ENCODE data around the gene C15orf61.

C15orf61 gene

GRCh38 chr15:67551207-67551743 lies 30.3 kb downstream of the C15orf61 start:
- no peak for DNase-seq

GRCh38 chr15:67554580-67554979 lies 33.6 kb downstream of the C15orf61 start:
- no peak for DNase-seq

DNA sequence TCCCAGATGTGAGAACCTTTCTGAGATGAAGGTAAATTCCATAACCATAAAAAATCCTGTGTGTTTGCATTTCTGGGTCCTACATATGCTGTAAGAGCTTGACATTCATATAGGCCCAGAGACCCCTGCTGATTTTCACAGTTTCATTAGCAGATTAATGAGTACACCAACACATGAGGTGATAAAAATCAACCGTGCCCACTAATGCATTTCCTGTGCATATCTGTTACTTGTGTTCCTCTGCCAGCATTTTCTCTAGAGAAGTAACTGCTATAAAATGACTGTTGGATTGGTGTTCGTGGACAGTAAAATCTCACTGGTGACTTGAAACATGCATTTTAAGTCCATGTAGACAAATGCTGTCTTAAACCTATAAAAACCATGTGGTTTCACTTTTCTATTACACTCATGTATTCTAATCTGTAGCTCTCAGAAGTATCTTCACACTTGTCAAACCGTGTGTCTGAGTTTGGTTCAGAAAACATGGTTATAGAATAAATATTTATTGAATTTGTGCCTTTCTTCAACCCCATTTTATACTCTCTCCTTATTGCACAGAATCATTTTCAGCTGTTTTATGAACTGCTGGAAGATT lies 36.1 kb downstream of the C15orf61 start:
- no peak for DNase-seq

DNA sequence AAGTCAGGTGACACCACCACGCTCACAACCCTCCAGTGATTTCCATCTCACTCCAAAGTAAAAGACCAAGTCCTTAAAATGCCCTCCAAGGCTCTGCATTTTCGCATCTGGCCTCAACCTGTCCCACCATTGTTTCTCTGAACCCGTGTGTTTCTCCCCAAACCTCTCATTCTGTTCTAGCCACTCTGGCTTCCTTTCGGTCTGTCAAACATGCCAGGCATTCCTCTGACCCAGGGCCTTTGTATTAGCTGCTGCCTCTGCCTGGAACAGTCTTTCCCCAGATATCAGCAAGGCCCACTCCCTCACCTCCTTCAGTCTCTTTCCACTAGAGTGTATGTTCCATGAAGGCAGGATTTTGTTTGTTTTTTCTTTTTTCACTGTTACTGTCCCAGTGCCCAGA lies 37.6 kb downstream of the C15orf61 start:
- no peak for DNase-seq

DNA sequence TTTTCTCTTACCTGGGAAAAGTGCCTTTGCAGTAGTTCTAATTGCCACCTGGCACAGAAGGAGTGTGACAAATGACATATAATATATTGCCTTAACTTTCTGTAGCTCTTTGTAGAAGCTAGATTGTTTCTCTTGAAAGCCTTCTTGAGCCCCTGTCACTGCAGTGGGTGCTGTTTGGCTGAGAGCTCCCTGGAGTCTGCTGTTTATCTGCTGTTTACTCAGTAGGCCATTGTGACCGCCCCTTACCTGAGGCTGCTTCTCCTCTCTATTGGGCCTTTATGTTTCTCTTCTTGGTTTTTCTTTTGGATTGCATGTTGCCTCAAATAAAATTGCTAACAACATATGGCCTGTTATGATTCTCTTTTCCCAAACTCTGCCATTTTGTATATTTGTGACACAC lies 38.2 kb downstream of the C15orf61 start:
- no peak for DNase-seq

- DNase-seq, result no peak
Measured at GRCh38 chr15:67559576-67559975, 38.6 kb downstream of the C15orf61 start.

DNA sequence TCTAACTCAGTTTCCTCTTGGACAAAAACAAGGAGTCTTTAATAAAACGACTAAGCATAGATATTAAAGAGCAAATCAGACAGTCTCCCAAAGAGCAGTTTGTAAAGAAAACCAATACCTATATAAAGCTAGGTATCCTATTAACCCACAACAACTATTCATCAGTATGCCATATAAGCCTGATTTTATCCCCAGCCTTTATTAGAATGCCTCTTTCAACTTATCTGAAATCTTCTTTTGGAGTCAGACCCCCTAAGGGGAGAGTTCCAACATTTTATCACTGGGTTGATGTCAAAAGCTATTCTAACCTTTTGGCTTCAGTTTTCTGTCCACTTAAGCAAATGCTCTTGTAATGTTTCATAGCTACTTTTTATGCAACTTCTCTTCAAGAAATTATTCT lies 39.4 kb downstream of the C15orf61 start:
- DNase-seq, result no peak

GRCh38 chr15:67563092-67563491 lies 42.2 kb downstream of the C15orf61 start:
- no peak for DNase-seq

DNA sequence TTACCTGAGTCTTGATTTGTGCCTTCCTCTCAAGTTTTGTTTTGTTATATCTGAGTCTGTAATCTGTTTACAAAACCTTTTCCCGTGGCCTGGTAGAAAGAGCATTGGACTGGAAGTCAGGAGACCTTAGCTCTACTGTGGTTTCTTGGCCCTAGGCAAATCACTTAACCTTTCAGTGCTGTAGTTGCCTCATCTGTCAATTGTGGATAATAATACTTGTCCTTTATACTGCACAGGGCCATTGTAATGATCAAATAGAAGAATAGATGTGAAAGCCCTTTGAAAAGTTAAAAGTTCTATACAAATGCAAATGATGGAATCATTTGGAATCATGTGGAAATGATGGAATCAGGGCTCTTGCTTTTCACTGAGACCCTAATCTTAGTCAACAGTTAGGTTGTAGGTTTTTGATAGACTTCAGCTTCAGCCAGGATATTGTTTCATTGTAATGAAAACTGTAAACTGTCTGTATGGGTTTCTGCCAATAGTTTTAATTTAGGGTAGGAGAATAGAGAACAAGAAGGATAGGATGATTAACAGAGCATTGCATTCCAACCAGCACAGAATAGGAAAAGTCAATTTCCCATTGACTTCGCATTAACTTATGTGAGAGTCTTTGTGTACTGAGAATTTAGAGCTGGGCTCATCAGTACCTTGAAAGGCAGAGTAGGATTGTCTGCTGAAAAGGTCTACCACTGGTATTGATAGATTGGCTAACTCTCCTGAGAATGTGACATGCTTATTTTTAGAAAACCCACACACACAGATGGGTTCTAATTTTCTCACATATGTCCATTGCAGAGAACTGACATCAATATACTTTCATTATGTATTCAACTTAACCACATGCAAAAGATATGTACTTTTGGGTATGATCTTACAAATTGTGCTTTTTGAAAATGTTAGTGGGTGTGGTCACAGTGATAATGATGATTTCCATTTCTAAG lies 43.4 kb downstream of the C15orf61 start:
- no peak for DNase-seq

- no peak for DNase-seq
Measured at GRCh38 chr15:67564968-67565345, 44.0 kb downstream of the C15orf61 start.

GRCh38 chr15:67569668-67570067 lies 48.7 kb downstream of the C15orf61 start:
- no peak for DNase-seq

- DNase-seq, result no peak
Measured at GRCh38 chr15:67570875-67571647, 50.1 kb downstream of the C15orf61 start.

GRCh38 chr15:67571648-67572415 lies 50.9 kb downstream of the C15orf61 start:
- DNase-seq, result no peak

- no peak for DNase-seq
Measured at GRCh38 chr15:67573194-67573593, 52.3 kb downstream of the C15orf61 start.

DNA sequence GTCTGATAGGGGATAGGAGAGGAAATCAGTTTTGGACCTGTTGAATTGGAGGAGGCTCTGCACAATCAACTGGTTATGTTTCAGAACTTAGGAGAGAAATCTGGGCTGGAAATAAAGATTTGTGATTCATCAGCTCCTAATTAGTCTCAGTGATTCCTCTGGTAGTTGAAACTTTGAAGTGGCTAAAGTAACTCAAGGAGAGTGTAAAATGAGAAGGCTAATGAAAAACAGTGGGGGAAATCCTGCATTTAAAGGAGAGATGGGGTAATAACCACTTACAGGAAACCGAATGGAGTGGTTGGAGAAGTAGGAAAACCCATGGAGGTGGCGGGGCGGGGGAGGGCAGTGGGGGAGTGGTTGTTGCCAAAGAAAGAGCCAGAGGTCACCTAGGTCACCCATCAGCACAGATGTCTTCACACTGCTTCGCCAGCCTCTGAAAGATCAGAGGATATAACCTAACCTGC lies 54.1 kb downstream of the C15orf61 start:
- no peak for DNase-seq

GRCh38 chr15:67578020-67578600 lies 57.2 kb downstream of the C15orf61 start:
- DNase-seq, result no peak

GRCh38 chr15:67579164-67579563 lies 58.2 kb downstream of the C15orf61 start:
- no peak for DNase-seq
